HepG2 (cell line): Measurements from ENCODE around the gene TGM6.

Experiments
- ASH2L ChIP-seq: fragments of 300-600, 200-600 bp; sonication (generic); IDR thresholded peaks from 2 replicates; pipeline ENCODE4 v1.7.0; 2017; ENCODE audit warnings: low read depth, mild to moderate bottlenecking, moderate library complexity, mixed read lengths, low read length; ENCODE audit not compliant: insufficient read length
- ATF3 ChIP-seq: sonication (generic); formaldehyde crosslinking; IDR thresholded peaks from 2 replicates; pipeline ENCODE4 v1.4.0; 2020; ENCODE audit warnings: missing genetic modification reagents
- CBX5 ChIP-seq: sonication (generic); formaldehyde crosslinking; IDR thresholded peaks from 2 replicates; pipeline ENCODE4 v1.4.0; 2020; ENCODE audit warnings: missing genetic modification reagents, borderline replicate concordance
- CTCF ChIP-seq: sonication (generic); formaldehyde crosslinking; IDR thresholded peaks from 2 replicates; pipeline ENCODE4 v1.5.0; 2020; ENCODE audit warnings: mild to moderate bottlenecking, missing genetic modification reagents, moderate library complexity
- EZH2 ChIP-seq: conservative IDR thresholded peaks from 2 replicates; pipeline ENCODE4 v1.6.1; 2012; ENCODE audit warnings: mild to moderate bottlenecking, low read depth, low read length, moderate library complexity
- GLI4 ChIP-seq: sonication (generic); formaldehyde crosslinking; IDR thresholded peaks from 2 replicates; pipeline ENCODE4 v1.5.1; 2020; ENCODE audit warnings: missing genetic modification reagents, mild to moderate bottlenecking, moderate library complexity, borderline replicate concordance
- POLR2AphosphoS5 ChIP-seq: IDR thresholded peaks from 2 replicates; pipeline ENCODE4 v1.6.1; 2012; ENCODE audit warnings: low read depth, low read length
- RFX5 ChIP-seq: IDR thresholded peaks from 2 replicates; pipeline ENCODE4 v1.6.1; 2011; ENCODE audit warnings: low read depth, low read length, improper control_type of control experiment
- SMARCC2 ChIP-seq: fragments of 450-650 bp; IDR thresholded peaks from 2 replicates; pipeline ENCODE4 v1.6.1; 2017; ENCODE audit warnings: antibody characterized with exemption, mild to moderate bottlenecking
- SP4 ChIP-seq: sonication (generic); formaldehyde crosslinking; IDR thresholded peaks from 2 replicates; pipeline ENCODE4 v1.8.1; 2023; ENCODE audit warnings: mild to moderate bottlenecking, missing genetic modification reagents
- ZBTB20 ChIP-seq: sonication (generic); formaldehyde crosslinking; IDR thresholded peaks from 2 replicates; pipeline ENCODE4 v1.8.1; 2023; ENCODE audit warnings: missing genetic modification reagents, low read depth, mild to moderate bottlenecking, borderline replicate concordance

GRCh38 chr20:2363187-2363586, 17.5 kb upstream of the TGM6 start:
- TF ChIP-seq ZBTB20 (CRISPR knock-in tag) = no peak
- no peak for TF ChIP-seq ASH2L
- no peak for TF ChIP-seq SP4 (CRISPR knock-in tag)
- TF ChIP-seq RFX5 = no peak
- TF ChIP-seq CTCF (CRISPR knock-in tag) = no peak
- TF ChIP-seq EZH2 = no peak
- TF ChIP-seq ATF3 (CRISPR knock-in tag) = no peak
- TF ChIP-seq CBX5 = no peak
- TF ChIP-seq GLI4 = no peak
- no peak for TF ChIP-seq SMARCC2
- TF ChIP-seq POLR2AphosphoS5 = no peak
